A549 (cell line): ENCODE results near the gene SUSD3. TPM values are rescaled to one million over a fixed set of nuclear protein-coding genes. Genes with fewer than 3 reads are reported as not detected.

Source experiments
- ATAC-seq, 2 experiments: fragments of 200-7000 bp in 1 of 2; fragments of >200 bp in 1 of 2; cut with Nextera tagmentation in 1 of 2; cut with Tn5 transposase in 1 of 2; 3 replicates each; pipeline versions ENCODE4 v1.8.0 to v1.9.1; 2018 to 2020; ENCODE audit warnings: mild to moderate bottlenecking in 1 of 2, moderate library complexity in 1 of 2
- CTCF ChIA-PET: fragments of 300-600 bp; sonication (Branson Sonifier 250); formaldehyde crosslinking; extraction: SDS; loops from one replicate; lab custom pipeline; 2021; ENCODE audit warnings: antibody characterized with exemption, inconsistent platforms; lab: Yijun Ruan, JAX
- POLR2A ChIA-PET: fragments of 350-600 bp; formaldehyde crosslinking; extraction: SDS; loops from one replicate; lab custom pipeline; 2021; ENCODE audit warnings: antibody characterized with exemption, inconsistent platforms; lab: Yijun Ruan, JAX
- DNase-seq, 2 experiments: peaks; one replicate each; pipeline versions ENCODE4 v3.0.0 to v3.0.0-alpha.2; 2011 to 2016; ENCODE audit warnings: low read depth in 1 of 2, low spot score in 1 of 2
- FAIRE-seq: peaks from 2 replicates; lab custom pipeline; 2011; peaks lifted over from hg19 to GRCh38; lab: Jason Lieb, UNC
- H3K27ac ChIP-seq, 2 experiments: fragments of >200 bp; sonication (Bioruptor Twin); formaldehyde crosslinking; 3 replicates each; pipeline ENCODE4 v1.5.1; 2016 to 2017
- H3K4me1 ChIP-seq: fragments of >200 bp; sonication (Bioruptor Twin); formaldehyde crosslinking; 3 replicates; pipeline ENCODE4 v1.6.1; 2016
- H3K4me2 ChIP-seq: fragments of >200 bp; sonication (Bioruptor Twin); formaldehyde crosslinking; 3 replicates; pipeline ENCODE4 v1.6.1; 2016
- H3K4me3 ChIP-seq: fragments of >200 bp; sonication (Bioruptor Twin); formaldehyde crosslinking; 3 replicates; pipeline ENCODE4 v1.5.1; 2016
- H3K9me3 ChIP-seq: fragments of >200 bp; sonication (Bioruptor Twin); formaldehyde crosslinking; 3 replicates; pipeline ENCODE4 v1.6.1; 2016
- CBX2 ChIP-seq: fragments of 200-600 bp; sonication (generic); IDR thresholded peaks from 2 replicates; pipeline ENCODE4 v1.6.1; 2016; ENCODE audit warnings: low read depth, mild to moderate bottlenecking, borderline replicate concordance
- CEBPB ChIP-seq, 2 experiments: fragments of >200 bp in 1 of 2; sonication (Bioruptor Twin) in 1 of 2; formaldehyde crosslinking in 1 of 2; IDR thresholded peaks; 2 replicates each; pipeline ENCODE4 v1.6.1; 2012 to 2016
- EHMT2 ChIP-seq: fragments of 200-600 bp; sonication (generic); IDR thresholded peaks from 2 replicates; pipeline ENCODE4 v1.6.1; 2016; ENCODE audit warnings: antibody characterized with exemption, low read depth, mild to moderate bottlenecking, moderate library complexity
- EP300 ChIP-seq, 2 experiments: fragments of >200 bp; sonication (Bioruptor Twin); formaldehyde crosslinking; IDR thresholded peaks; 2 replicates in 1 of 2; 3 replicates in 1 of 2; pipeline ENCODE4 v1.6.1; 2016 to 2017
- FOXS1 ChIP-seq: fragments of 250-450 bp; sonication (Bioruptor Pico); IDR thresholded peaks from 2 replicates; pipeline ENCODE4 v1.5.0; 2020; ENCODE audit warnings: mild to moderate bottlenecking, moderate library complexity
- HDAC2 ChIP-seq: fragments of 200-600 bp; sonication (generic); IDR thresholded peaks from 2 replicates; pipeline ENCODE4 v1.6.1; 2016
- HEYL ChIP-seq: fragments of 250-450 bp; sonication (Bioruptor Pico); IDR thresholded peaks from 2 replicates; pipeline ENCODE4 v1.8.0; 2021; ENCODE audit warnings: mild to moderate bottlenecking, moderate library complexity
- HOXA7 ChIP-seq: fragments of 250-450 bp; sonication (Bioruptor Pico); IDR thresholded peaks from 2 replicates; pipeline ENCODE4 v1.5.0; 2020; ENCODE audit warnings: mild to moderate bottlenecking, moderate library complexity
- HOXB5 ChIP-seq: fragments of 250-450 bp; sonication (Bioruptor Pico); IDR thresholded peaks from 2 replicates; pipeline ENCODE4 v1.5.0; 2020; ENCODE audit warnings: mild to moderate bottlenecking, moderate library complexity
- JUN ChIP-seq, 2 experiments: fragments of >200 bp; sonication (Bioruptor Twin); formaldehyde crosslinking; IDR thresholded peaks; 2 replicates in 1 of 2; 3 replicates in 1 of 2; pipeline ENCODE4 v1.6.1; 2016 to 2017
- KDM5A ChIP-seq: fragments of 200-600 bp; sonication (generic); IDR thresholded peaks from 2 replicates; pipeline ENCODE4 v1.6.1; 2016; ENCODE audit warnings: antibody characterized with exemption, mild to moderate bottlenecking
- MYC ChIP-seq: IDR thresholded peaks from 2 replicates; pipeline ENCODE4 v1.6.1; 2012; ENCODE audit warnings: mild to moderate bottlenecking, inconsistent platforms, low read length, improper control_type of control experiment, borderline replicate concordance
- NPAS2 ChIP-seq: fragments of 250-450 bp; sonication (Bioruptor Pico); IDR thresholded peaks from 2 replicates; pipeline ENCODE4 v1.8.0; 2022; ENCODE audit warnings: mild to moderate bottlenecking, moderate library complexity, borderline replicate concordance
- NR3C1 ChIP-seq: fragments of >200 bp; sonication (Bioruptor Twin); formaldehyde crosslinking; IDR thresholded peaks from 3 replicates; pipeline ENCODE4 v1.6.1; 2017
- PHF8 ChIP-seq: fragments of 200-600 bp; sonication (generic); IDR thresholded peaks from 2 replicates; pipeline ENCODE4 v1.6.1; 2016; ENCODE audit warnings: low read depth, mild to moderate bottlenecking, antibody characterized with exemption, moderate library complexity, borderline replicate concordance
- POLR2AphosphoS2 ChIP-seq: conservative IDR thresholded peaks from 2 replicates; pipeline ENCODE4 v1.6.1; 2012; ENCODE audit warnings: low read length, improper control_type of control experiment, inconsistent platforms
- RARB ChIP-seq: fragments of 250-450 bp; sonication (Bioruptor Pico); IDR thresholded peaks from 2 replicates; pipeline ENCODE4 v1.8.0; 2021; ENCODE audit warnings: mild to moderate bottlenecking, moderate library complexity
- RCOR1 ChIP-seq: fragments of 150-350 bp; IDR thresholded peaks from 2 replicates; pipeline ENCODE4 v1.6.1; 2014; ENCODE audit warnings: antibody characterized with exemption, low read length, low read depth
- RNF2 ChIP-seq: fragments of 200-600 bp; sonication (generic); IDR thresholded peaks from 2 replicates; pipeline ENCODE4 v1.6.1; 2016; ENCODE audit warnings: low read depth, mild to moderate bottlenecking, antibody characterized with exemption, moderate library complexity, borderline replicate concordance
- TFCP2L1 ChIP-seq: fragments of 250-450 bp; sonication (Bioruptor Pico); IDR thresholded peaks from 2 replicates; pipeline ENCODE4 v1.5.0; 2021; ENCODE audit warnings: mild to moderate bottlenecking
- ZFP36 ChIP-seq: fragments of 450-650 bp; IDR thresholded peaks from 2 replicates; pipeline ENCODE4 v1.6.1; 2014; ENCODE audit warnings: borderline replicate concordance; ENCODE audit not compliant: partially characterized antibody
- ZSCAN20 ChIP-seq: fragments of 250-450 bp; sonication (Bioruptor Pico); IDR thresholded peaks from 2 replicates; pipeline ENCODE4 v1.8.0; 2022; ENCODE audit warnings: mild to moderate bottlenecking, moderate library complexity
- WGBS: methylation state at CpG from one replicate; pipeline ENCODE4 v1.1.6; 2017; ENCODE audit errors: missing lambda C conversion rate; 5-methylcytosine and 5-hydroxymethylcytosine counted together
- polyA plus RNA-seq, 4 experiments: library from polyadenylated mRNA; depleted of rRNA in 3 of 4; stranded (reverse); fragments of >200 nt; fragmentation: RNase III in 1 of 4; extraction: RNeasy Plus Mini Kit Qiagen cat#74134 plus additional on column Dnase treatment in 1 of 4; gene quantifications; 2 replicates in 3 of 4; 3 replicates in 1 of 4; pipeline ENCODE4 v1.2.3, GENCODE V29; 2011 to 2017
- TF ChIP-seq, protein P1 (sequence below): fragments of 200-600 bp; sonication (generic); IDR thresholded peaks from 2 replicates; pipeline ENCODE4 v1.6.1; 2016; ENCODE audit warnings: antibody characterized with exemption, mild to moderate bottlenecking, moderate library complexity
- TF ChIP-seq, protein P2 (sequence below): IDR thresholded peaks from 2 replicates; pipeline ENCODE4 v1.6.1; 2012; ENCODE audit warnings: low read depth, borderline replicate concordance
- TF ChIP-seq, protein P3 (sequence below): fragments of 250-450 bp; sonication (Bioruptor Pico); IDR thresholded peaks from 2 replicates; pipeline ENCODE4 v1.5.0; 2021; ENCODE audit warnings: mild to moderate bottlenecking, moderate library complexity, borderline replicate concordance
- TF ChIP-seq, protein P4 (sequence below): IDR thresholded peaks from 2 replicates; pipeline ENCODE4 v1.6.1; 2012

Gene SUSD3
- polyA plus RNA-seq, 2 of the 4 experiments (the other 2 are of a cell fraction): 0.27 to 0.34 TPM

DNA sequence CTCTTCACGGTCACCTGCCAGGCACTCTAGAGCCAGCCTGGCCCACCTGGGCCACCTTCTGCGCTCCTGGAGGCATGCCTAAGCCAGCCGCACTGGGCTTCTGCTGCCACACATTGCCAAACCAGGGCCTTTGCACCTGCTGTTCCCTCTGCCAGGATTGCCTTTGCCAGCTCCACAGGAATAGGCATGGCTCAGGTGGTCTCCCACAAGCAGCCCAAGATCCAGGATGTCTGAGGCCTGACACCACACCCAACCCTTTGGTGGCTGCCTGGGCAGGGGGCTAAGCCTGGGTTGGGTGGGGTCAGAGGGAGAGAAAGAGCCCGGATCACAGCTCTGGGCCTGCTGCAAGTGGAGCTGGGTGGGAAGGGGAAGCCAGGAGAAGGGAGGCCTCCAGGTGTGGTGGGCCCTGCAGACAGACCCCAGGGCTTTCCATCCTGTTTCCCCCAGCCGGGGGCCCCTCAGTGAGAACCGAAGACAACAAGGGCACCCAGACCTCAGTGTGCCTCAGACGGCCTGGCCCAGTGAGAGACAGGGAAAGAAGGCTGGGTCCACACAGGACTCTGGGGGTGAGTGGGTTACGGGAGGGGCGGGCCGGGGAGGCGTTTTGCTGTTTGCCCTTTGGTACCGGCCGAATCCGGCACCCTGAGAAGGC lies 672 bp upstream of the SUSD3 start (continued):
- TF ChIP-seq, protein P1, sequence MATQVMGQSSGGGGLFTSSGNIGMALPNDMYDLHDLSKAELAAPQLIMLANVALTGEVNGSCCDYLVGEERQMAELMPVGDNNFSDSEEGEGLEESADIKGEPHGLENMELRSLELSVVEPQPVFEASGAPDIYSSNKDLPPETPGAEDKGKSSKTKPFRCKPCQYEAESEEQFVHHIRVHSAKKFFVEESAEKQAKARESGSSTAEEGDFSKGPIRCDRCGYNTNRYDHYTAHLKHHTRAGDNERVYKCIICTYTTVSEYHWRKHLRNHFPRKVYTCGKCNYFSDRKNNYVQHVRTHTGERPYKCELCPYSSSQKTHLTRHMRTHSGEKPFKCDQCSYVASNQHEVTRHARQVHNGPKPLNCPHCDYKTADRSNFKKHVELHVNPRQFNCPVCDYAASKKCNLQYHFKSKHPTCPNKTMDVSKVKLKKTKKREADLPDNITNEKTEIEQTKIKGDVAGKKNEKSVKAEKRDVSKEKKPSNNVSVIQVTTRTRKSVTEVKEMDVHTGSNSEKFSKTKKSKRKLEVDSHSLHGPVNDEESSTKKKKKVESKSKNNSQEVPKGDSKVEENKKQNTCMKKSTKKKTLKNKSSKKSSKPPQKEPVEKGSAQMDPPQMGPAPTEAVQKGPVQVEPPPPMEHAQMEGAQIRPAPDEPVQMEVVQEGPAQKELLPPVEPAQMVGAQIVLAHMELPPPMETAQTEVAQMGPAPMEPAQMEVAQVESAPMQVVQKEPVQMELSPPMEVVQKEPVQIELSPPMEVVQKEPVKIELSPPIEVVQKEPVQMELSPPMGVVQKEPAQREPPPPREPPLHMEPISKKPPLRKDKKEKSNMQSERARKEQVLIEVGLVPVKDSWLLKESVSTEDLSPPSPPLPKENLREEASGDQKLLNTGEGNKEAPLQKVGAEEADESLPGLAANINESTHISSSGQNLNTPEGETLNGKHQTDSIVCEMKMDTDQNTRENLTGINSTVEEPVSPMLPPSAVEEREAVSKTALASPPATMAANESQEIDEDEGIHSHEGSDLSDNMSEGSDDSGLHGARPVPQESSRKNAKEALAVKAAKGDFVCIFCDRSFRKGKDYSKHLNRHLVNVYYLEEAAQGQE: no peak
- TF ChIP-seq POLR2AphosphoS2 (no peak), MYC (no peak), NPAS2 (no peak), HOXB5 (CRISPR knock-in tag) (no peak), HOXA7 (no peak), CBX2 (no peak), RNF2 (no peak), ZFP36 (no peak)

DNA sequence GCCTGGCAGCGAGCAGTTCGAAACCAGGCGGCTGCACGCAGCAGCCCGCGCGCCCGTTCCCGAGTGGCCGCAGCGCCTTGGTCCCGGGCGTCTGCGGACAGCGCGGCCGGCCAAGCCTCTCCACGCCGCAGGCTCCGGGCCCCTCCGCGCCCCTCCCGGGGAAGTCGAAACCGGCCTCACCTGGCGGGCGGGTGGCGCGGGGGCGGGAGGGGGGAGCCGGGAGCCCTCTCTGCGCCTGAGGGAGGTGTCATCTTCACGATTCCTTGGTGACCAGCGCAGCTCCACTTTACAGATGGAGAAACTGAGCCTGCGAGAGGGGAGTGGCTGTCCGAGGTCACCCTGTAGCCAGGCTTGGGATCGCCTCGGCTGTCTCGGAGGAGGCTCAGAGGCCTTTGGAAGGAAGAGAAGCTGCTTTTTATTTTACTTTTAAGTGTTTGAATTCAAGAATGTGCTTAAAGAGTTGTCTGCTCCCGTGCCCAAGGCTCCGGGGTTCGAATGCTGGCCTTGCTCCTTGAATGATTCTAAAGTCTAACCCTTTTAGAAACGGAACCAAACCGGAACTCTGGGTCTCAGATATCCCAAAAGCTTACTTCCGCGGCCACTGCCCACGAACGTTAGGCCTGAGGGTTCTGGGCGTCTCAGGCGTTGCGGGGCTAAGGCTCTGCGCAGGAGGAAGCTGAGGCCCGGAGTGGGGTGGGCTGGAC lies 662 bp downstream of the SUSD3 start:
- H3K27ac ChIP-seq: peak overlapping the region; percentile 40 to 75; a peak in 5 of 6 replicates
- H3K4me2 ChIP-seq: peak overlapping the region; percentile 91
- no peak for DNase-seq
- FAIRE-seq: no peak
- TF ChIP-seq ZFP36 (no peak), RCOR1 (no peak), EHMT2 (no peak), NR3C1 (no peak), FOXS1 (no peak), PHF8 (no peak), JUN (IDR thresholded peaks at IDR 0.05) (no peak), ZSCAN20 (CRISPR knock-in tag) (no peak), KDM5A (no peak), HOXB5 (CRISPR knock-in tag) (no peak), TFCP2L1 (no peak), HDAC2 (no peak), CEBPB (IDR thresholded peaks at IDR 0.05) (no peak), RARB (CRISPR knock-in tag) (no peak), HOXA7 (no peak), EP300 (IDR thresholded peaks at IDR 0.05) (no peak), HEYL (no peak)
- TF ChIP-seq, protein P2, sequence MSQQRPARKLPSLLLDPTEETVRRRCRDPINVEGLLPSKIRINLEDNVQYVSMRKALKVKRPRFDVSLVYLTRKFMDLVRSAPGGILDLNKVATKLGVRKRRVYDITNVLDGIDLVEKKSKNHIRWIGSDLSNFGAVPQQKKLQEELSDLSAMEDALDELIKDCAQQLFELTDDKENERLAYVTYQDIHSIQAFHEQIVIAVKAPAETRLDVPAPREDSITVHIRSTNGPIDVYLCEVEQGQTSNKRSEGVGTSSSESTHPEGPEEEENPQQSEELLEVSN: no peak
- TF ChIP-seq, protein P3, sequence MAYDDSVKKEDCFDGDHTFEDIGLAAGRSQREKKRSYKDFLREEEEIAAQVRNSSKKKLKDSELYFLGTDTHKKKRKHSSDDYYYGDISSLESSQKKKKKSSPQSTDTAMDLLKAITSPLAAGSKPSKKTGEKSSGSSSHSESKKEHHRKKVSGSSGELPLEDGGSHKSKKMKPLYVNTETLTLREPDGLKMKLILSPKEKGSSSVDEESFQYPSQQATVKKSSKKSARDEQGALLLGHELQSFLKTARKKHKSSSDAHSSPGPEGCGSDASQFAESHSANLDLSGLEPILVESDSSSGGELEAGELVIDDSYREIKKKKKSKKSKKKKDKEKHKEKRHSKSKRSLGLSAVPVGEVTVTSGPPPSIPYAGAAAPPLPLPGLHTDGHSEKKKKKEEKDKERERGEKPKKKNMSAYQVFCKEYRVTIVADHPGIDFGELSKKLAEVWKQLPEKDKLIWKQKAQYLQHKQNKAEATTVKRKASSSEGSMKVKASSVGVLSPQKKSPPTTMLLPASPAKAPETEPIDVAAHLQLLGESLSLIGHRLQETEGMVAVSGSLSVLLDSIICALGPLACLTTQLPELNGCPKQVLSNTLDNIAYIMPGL (CRISPR knock-in tag): no peak
- TF ChIP-seq, protein P4, sequence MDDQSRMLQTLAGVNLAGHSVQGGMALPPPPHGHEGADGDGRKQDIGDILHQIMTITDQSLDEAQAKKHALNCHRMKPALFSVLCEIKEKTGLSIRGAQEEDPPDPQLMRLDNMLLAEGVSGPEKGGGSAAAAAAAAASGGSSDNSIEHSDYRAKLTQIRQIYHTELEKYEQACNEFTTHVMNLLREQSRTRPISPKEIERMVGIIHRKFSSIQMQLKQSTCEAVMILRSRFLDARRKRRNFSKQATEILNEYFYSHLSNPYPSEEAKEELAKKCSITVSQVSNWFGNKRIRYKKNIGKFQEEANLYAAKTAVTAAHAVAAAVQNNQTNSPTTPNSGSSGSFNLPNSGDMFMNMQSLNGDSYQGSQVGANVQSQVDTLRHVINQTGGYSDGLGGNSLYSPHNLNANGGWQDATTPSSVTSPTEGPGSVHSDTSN: no peak
- POLR2A ChIA-PET: no interaction called here
- CTCF ChIA-PET: interaction anchor here (1.0 kb wide), 1 partner anchor 8 kb away, joined by 4 read pairs; no protein-coding TSS in a partner anchor
- WGBS: 91% methylated on average over 20 of the region's 53 CpGs
- H3K4me3 ChIP-seq: peak overlapping the region; percentile 52
- H3K4me1 ChIP-seq: peaks cover 18% of the 10 kb centered on the region
- H3K9me3 ChIP-seq: no peaks in the 10 kb centered on the region
- no peak for ATAC-seq
